SK-N-MC (cell line): ENCODE results near the gene CCSAP.

Source experiments
- DNase-seq: peaks from one replicate; pipeline ENCODE4 v3.0.0-alpha.2; 2011; ENCODE audit warnings: low read depth, low spot score
- H3K27ac ChIP-seq: fragments of 200-600 bp; sonication (generic); 2 replicates; pipeline ENCODE4 v1.5.1; 2016; ENCODE audit warnings: mixed run types
- H3K36me3 ChIP-seq: fragments of 200-600 bp; sonication (generic); 2 replicates; pipeline ENCODE4 v1.6.1; 2017; ENCODE audit warnings: antibody characterized with exemption, low read length, mixed read lengths; ENCODE audit not compliant: insufficient read depth
- H3K4me3 ChIP-seq: fragments of 200-600 bp; sonication (generic); 2 replicates; pipeline ENCODE4 v1.5.1; 2016
- H3K9ac ChIP-seq: fragments of 200-600 bp; sonication (generic); 2 replicates; pipeline ENCODE4 v1.8.0; 2017; ENCODE audit warnings: mixed run types, mixed read lengths; ENCODE audit not compliant: insufficient read length
- H3K9me3 ChIP-seq: fragments of 200-600 bp; sonication (generic); 2 replicates; pipeline ENCODE4 v1.6.1; 2017; ENCODE audit warnings: low read depth, mild to moderate bottlenecking, antibody characterized with exemption, low read length, moderate library complexity, mixed read lengths
- EZH2 ChIP-seq: fragments of 200-600 bp; sonication (generic); IDR thresholded peaks from one replicate; pipeline ENCODE4 v1.6.1; 2017; ENCODE audit warnings: antibody characterized with exemption
- FOXP2 ChIP-seq: optimal IDR thresholded peaks from 2 replicates; pipeline ENCODE3; 2011; ENCODE audit warnings: mild to moderate bottlenecking, moderate library complexity; ENCODE audit not compliant: insufficient read depth; ENCODE audit errors: extremely low read length, control extremely low read depth
- POLR2AphosphoS5 ChIP-seq: IDR thresholded peaks from 2 replicates; pipeline ENCODE4 v1.6.1; 2012; ENCODE audit warnings: mild to moderate bottlenecking, low read depth, low read length, borderline replicate concordance

The CCSAP gene

DNA sequence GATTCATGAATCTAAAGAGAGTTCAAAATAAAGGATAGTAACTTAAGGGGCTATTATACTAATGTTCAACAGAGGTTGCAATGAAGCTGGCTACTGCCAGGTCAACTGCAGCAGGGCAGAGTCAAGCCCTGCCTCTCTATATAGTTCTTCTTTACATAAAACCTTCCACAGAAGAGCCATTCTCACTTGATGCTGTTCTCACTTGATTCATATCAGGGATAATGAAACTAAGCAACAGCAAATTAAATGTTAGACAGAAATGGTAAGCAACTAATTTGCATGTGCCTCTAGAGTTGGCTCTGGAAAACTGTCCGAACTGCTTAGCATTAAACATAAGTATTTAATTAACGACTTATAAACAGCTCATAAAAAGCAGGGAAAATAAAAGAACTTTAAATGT, 17.4 kb downstream of the CCSAP start:
- no peak overlapping the region for H3K9ac ChIP-seq
- H3K4me3 ChIP-seq: no peak overlapping the region
- no peaks in the 10 kb centered on the region for H3K36me3 ChIP-seq
- no peak for TF ChIP-seq FOXP2
- TF ChIP-seq POLR2AphosphoS5: no peak
- TF ChIP-seq EZH2: no peak
- H3K9me3 ChIP-seq: no peaks in the 10 kb centered on the region
- DNase-seq: no peak
- H3K27ac ChIP-seq: no peak overlapping the region

DNA sequence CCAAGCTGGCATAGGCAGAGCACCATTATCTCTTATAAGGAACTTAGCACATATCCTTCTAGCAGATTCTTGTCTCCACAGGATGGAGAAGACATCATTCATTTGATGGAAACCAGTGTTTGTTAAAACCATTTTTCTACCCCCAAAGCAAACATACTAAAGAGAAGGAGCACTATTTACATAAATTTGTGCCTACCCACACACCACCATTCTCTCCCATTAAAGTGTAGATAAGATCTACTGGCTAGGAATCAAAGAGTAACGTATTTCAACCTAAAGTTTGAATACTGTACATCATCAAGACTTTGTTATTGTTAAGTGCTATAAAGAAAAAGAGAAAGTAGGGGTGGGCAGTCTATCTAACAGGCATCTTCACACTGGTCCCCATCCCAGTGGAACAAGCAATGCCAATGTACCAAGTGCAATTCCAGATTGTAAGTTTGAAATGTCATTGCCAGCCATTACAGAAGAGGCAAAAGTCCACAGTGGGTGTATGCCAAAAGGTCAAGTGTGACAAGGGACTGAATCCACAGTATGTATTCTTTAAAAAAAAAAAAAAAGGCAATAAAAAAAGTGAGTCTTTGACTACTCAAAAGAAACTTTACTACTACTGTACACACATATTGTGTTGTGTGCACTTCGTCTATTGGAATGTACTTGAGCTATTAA, 18.8 kb downstream of the CCSAP start:
- DNase-seq: no peak
- Histone ChIP-seq H3K4me3 (no peak overlapping the region), H3K9me3 (no peaks in the 10 kb centered on the region), H3K36me3 (no peaks in the 10 kb centered on the region), H3K9ac (no peak overlapping the region), H3K27ac (no peak overlapping the region)
- no peak for TF ChIP-seq FOXP2
- no peak for TF ChIP-seq EZH2
- no peak for TF ChIP-seq POLR2AphosphoS5

- TF ChIP-seq EZH2: no peak
- Histone ChIP-seq H3K9me3 (no peaks in the 10 kb centered on the region), H3K4me3 (no peak overlapping the region), H3K9ac (no peak overlapping the region), H3K27ac (no peak overlapping the region), H3K36me3 (no peaks in the 10 kb centered on the region)
- DNase-seq: no peak
These were observed 19.6 kb downstream of the CCSAP start for GRCh38 chr1:229323201-229323600.

- H3K9me3 ChIP-seq: no peaks in the 10 kb centered on the region
- DNase-seq: no peak
- no peak overlapping the region for H3K27ac ChIP-seq
- no peaks in the 10 kb centered on the region for H3K36me3 ChIP-seq
- TF ChIP-seq FOXP2 (no peak), EZH2 (no peak), POLR2AphosphoS5 (no peak)
- H3K9ac ChIP-seq: no peak overlapping the region
- no peak overlapping the region for H3K4me3 ChIP-seq
These were observed 23.4 kb downstream of the CCSAP start for GRCh38 chr1:229319487-229319886.

GRCh38 chr1:229318056-229318455, 24.8 kb downstream of the CCSAP start:
- Histone ChIP-seq H3K4me3 (no peak overlapping the region), H3K27ac (no peak overlapping the region), H3K36me3 (no peaks in the 10 kb centered on the region), H3K9ac (no peak overlapping the region), H3K9me3 (no peaks in the 10 kb centered on the region)
- no peak for DNase-seq
- no peak for TF ChIP-seq POLR2AphosphoS5
- no peak for TF ChIP-seq FOXP2
- no peak for TF ChIP-seq EZH2

DNA sequence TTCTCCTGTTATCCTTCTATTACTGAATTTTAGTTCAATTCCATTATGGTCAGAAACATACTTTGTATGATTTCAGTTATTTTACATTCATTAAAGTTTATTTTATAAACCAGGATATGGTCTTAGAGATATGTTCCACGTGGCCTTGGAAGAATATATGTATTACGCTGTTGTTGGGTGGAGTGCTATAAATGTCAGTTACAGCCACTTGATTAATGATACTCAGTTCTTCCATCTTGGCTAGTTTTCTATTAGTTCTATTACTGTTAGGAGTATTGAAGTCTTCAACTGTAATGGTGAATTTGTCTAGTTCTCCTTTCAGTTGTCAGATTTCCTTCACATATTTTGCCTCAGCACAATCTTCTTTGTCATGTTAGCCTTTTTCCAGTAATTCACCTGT, 26.7 kb downstream of the CCSAP start:
- no peak overlapping the region for H3K4me3 ChIP-seq
- no peak overlapping the region for H3K27ac ChIP-seq
- no peaks in the 10 kb centered on the region for H3K36me3 ChIP-seq
- no peak overlapping the region for H3K9ac ChIP-seq
- H3K9me3 ChIP-seq: no peaks in the 10 kb centered on the region
- no peak for TF ChIP-seq EZH2
- no peak for TF ChIP-seq FOXP2
- TF ChIP-seq POLR2AphosphoS5: no peak
- no peak for DNase-seq

GRCh38 chr1:229310833-229311232, 32.0 kb downstream of the CCSAP start:
- Histone ChIP-seq H3K9me3 (no peaks in the 10 kb centered on the region), H3K4me3 (no peak overlapping the region)
- DNase-seq: no peak

GRCh38 chr1:229309684-229310083, 33.2 kb downstream of the CCSAP start:
- H3K36me3 ChIP-seq: no peaks in the 10 kb centered on the region
- H3K9ac ChIP-seq: no peak overlapping the region
- TF ChIP-seq EZH2 (no peak), POLR2AphosphoS5 (no peak), FOXP2 (no peak)

More at GRCh38 chr1:229310833-229311232, 32.0 kb downstream of the CCSAP start:
- TF ChIP-seq FOXP2 (no peak), POLR2AphosphoS5 (no peak), EZH2 (no peak)
- Histone ChIP-seq H3K27ac (no peak overlapping the region), H3K9ac (no peak overlapping the region), H3K36me3 (no peaks in the 10 kb centered on the region)

DNA sequence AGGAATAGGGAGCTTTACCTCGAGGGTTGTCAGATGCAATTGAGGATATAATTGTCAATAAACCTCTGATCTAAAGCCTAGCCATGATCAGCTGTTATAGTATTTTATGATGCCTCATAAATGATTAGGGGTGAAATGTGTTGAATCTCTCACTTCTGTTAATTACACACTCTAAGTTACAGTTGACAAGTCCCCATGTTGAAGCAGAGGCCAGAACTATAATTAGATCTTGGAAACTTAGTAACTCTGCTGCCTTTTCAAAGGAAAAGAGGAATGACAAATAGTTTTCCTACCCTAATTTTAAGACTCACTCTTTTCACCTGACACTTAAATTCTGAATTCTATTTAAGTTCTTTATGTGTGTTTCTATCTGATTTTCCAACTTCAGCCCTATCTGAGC, 33.8 kb downstream of the CCSAP start:
- H3K27ac ChIP-seq: no peak overlapping the region
- no peaks in the 10 kb centered on the region for H3K36me3 ChIP-seq
- DNase-seq: no peak
- no peak for TF ChIP-seq FOXP2
- no peak for TF ChIP-seq EZH2
- TF ChIP-seq POLR2AphosphoS5: no peak
- no peak overlapping the region for H3K9ac ChIP-seq
- H3K4me3 ChIP-seq: no peak overlapping the region
- H3K9me3 ChIP-seq: no peaks in the 10 kb centered on the region

More at GRCh38 chr1:229309684-229310083, 33.2 kb downstream of the CCSAP start:
- Histone ChIP-seq H3K4me3 (no peak overlapping the region), H3K9me3 (no peaks in the 10 kb centered on the region), H3K27ac (no peak overlapping the region)
- DNase-seq: no peak
